Kidney glomerular epithelial cell (primary cell): ENCODE measurements around the gene SIX3.

ENCODE experiments used
- DNase-seq: peaks from one replicate; lab custom pipeline; 2025; lab: John Stamatoyannopoulos, UW

SIX3 gene

DNA sequence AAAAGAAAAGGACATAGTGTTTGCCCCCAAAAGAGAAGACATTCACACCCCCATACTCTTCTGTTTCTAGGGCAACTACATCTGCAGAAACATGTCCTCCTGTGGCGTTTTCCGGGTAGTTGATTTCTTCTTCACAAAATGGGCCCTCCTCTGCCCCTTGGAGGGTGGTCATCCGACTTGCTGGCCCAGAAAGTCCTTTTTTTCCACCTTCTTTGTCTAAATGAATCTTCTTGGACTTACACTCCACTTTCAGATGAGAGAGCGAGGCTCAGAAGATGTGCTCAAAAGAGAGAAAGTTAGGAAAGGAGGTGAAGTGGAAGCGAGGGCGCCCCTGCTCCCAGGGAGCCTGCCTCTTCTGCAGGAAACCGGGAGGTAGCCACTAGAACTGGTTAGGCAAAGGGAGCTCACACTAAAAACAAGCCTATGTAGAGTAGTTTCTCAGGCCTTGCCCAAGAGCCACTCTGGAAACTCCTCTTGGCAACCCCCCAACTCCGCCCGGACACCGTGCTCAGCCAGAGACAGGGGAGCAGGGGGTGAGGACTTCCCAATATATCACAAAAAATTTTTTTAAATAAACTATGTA lies 10.2 kb upstream of the SIX3 start:
- DNase-seq = no peak

DNA sequence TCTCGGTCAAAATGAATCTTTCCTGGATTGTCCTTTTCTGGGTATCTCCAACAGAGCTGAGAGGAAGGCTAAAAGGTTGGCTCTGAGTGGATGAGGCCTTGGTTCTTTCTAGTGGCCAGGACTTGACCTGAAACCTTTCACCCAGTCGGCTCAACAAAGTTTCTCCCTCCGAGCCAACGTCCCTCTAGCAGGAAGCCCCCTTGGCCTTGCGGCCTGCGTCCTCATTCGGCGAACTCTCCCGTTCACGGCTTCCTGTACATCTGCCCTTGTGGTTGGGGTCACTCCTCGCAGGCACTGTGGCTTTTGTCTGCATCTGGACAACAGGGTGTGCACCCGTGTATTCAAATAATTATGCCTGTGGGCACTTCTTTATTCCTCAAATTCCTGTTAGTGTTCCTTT lies 9.4 kb upstream of the SIX3 start:
- no peak for DNase-seq

DNA sequence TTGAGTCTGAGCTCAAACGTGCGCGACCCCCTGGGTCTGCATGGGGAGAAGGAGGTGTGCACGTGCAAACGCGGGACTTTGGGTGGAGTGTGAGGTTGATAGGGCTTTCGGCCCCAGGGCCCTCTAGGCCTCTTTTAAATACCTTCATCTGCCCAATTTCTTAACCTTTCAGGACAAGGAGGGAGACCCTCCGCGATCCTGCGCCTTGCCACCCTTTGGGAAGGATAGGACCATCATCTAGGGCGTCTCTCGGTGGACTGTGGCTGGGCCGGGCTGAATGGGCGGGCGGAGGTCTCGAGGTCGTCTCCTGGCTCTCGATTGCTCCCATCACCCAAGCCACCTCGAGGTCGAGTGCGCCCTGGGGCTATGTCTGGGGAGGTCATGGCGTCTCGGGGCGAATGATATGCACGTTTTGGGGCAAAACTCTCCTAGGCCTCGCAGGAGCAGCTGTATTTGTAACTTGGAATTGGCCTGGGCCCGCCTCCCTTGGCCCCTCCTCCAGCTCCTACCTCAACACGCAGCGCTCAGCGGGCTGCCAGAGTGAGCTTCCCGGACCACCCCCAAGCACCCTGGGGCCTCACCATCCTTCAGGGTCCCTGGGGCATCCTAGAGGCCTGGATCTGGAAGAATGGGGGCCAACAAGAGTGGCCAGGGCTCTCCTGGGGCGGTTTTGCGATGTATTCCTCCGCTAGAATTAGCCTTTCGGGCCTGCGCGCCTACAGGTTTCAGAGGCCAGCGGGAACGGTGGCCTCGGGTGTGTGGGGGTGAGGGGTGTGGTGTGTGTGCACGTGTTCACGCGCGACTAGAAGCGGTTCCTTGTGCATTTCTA lies 8.7 kb upstream of the SIX3 start:
- DNase-seq = no peak

DNA sequence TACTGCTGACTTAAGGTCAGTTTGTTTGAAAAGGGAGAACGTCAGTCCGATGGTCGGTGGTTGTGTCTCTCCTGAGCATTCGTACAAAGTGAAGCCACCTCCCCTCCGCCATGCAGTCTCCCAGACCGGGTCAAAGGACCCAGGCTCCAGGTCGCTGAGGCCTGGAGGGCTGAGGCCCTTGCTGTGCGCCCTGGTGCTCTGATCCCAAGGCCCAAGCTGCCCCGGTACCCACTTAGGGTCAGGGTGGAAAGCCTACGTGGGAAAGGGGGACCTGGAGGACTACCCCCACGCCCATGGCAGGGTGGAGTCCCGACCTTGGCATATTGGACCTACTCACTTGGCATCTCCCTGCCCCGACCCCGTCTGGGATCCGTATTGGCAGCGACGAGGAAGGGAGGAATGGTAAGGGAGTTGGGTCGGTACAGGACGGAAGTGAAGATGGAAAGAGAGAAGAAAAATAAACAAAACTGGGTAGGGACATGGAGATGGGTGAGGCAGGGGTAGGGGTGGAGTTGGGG lies 8.0 kb upstream of the SIX3 start:
- no peak for DNase-seq

DNA sequence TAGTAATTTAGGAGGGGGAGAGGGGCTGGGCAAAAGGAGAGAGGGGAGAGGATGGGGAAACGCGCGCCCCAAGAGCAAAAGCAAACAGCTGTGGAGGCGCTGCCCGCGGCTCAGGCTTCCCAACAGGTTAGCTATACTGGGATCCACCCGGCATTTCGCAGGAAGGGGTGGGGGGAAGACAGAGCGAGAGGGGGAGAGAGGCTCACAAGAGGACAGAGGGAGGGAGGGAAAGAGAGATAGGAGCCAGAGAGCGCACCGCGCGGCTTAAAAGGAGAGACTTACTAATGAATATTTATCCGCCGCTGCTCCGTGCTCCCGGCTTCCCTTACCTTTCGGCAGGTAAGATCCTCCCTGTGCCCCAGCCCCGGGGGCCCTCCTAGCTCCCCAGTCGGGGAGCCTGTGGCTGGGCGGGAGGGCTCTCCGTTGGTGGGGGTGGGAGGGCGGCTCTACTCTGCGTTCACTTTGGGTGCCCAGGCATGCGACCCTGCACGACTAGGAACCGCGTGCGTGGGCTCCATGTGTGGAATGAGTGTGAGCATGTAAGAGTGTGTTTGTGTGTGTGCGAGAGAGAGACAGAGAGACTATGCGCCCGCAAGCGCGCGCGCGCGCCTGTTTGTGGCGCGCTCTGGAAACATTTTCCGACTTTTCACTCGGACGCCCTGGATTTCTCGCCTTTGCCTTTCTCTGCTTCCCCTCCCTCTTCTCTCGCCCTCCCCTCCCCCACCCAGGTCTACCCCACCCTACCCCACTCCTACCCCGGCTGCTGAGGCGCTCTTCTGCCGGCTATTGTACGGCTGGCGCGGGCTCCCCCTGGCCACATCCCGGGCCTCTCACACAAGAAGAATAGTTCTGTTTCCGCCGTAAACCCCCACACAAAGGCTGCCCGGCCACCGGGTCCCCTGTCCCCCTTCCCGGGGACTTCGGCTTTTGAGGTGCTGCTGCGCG lies 7.2 kb upstream of the SIX3 start:
- DNase-seq = no peak

GRCh38 chr2:44934983-44935728 lies 6.3 kb upstream of the SIX3 start:
- DNase-seq = no peak

GRCh38 chr2:44935729-44936098 lies 5.8 kb upstream of the SIX3 start:
- DNase-seq = no peak

DNA sequence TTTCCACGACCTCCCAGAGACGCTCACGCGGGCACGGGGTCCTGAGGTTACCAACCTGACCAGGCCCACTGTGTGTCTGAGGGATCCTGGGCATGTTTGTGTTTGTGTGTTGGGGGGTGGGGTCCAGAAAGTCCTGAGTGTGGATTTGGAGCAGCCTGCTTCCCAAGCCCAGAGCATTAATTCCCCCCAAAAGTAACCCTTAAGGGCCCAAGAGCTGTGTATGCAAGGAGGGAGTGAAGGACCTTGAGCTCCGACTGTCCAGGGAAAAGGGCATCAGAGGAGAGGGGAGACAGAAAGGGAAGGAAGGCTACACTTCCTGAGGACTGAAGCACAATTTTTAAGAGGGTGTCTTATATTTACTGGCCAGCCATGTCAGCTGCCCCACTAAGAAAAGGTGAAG lies 5.2 kb upstream of the SIX3 start:
- no peak for DNase-seq

DNA sequence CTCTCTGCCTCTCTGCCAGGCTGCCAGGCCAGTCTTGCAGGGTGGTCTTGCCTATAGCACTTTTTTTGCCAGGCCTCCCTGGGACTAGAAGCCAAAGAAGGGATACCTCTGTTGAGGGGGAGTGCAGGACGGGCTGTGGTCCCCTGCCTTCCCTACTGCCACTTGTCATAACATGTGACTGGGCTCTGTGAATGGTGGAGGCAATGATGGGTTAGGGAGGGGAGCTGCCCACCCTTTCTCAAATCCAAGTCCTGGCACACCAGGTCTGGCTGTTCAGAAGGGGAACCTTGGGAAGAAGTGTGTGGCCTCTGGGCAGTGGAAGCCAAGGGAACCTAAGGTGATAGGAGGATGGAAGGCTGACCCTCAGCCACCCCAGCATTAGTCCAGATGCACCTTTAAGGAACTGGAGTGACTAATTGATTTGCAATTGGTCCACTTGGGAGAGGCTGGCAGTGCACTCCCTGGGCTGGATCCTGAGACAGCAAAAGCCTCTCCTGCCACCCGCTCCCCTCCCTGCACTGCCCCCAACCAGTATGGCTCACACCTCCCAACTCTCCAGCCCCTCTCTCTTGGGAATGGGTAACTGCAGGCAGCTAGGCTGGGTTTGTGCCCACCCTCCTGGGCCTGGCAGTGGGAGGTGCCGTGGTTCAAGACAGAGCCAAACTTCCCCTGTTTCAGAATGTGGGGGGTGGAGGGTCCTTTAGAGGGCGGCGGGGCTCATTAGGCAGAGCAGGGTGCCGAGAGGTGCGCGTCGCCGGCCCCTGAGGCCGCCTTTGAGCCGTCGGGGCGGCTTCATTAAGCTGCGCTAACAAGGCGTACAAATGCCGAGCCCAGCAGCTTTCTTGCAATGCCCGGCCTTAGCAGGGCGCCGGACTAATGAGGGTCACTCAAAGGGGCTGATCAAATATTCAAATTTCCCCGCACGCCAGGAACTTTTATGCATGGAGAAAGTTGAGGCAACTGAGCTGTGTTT lies 4.5 kb upstream of the SIX3 start:
- DNase-seq = no peak

GRCh38 chr2:44937688-44938240 lies 3.7 kb upstream of the SIX3 start:
- DNase-seq = no peak

DNA sequence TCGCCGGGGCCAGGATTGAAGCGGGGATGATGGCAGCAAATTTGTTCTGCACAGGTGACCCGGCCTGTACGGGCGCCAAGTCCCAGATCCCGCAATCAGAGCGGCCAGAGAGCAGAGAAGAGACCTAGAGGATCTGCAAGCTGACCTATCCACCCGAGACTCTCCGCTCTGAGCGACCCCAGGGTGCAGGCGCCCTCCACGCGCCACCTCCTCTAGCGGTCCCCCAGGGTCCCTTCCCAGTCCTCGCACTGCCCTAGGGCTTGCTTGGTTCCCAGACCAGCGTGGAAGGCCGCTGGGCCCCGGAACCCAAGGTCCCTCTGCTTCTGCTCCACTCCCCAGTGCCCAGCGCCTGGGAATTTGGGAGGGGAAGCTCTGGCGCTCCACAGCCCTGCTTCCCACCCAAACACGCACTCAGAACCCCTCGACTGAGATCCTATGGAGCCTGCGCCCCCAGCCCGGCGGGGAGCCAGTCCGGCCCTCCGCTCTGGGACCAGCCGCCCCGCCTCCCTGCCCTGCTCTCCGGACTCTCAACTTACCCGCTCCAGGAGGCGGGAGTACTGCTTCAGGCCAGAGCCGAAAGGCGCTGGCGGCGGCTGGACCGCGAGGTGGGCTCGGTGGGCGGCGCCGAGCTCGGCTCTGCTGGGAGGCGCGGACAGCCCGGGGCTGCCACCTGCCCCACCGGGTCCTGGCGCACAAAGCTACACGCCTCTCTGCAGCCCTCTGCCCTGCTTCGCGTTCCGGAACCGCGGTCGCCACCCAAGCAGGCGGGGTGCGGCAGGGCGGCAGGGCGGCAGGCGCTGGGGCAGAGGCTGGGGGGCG lies 3.0 kb upstream of the SIX3 start:
- no peak for DNase-seq

DNA sequence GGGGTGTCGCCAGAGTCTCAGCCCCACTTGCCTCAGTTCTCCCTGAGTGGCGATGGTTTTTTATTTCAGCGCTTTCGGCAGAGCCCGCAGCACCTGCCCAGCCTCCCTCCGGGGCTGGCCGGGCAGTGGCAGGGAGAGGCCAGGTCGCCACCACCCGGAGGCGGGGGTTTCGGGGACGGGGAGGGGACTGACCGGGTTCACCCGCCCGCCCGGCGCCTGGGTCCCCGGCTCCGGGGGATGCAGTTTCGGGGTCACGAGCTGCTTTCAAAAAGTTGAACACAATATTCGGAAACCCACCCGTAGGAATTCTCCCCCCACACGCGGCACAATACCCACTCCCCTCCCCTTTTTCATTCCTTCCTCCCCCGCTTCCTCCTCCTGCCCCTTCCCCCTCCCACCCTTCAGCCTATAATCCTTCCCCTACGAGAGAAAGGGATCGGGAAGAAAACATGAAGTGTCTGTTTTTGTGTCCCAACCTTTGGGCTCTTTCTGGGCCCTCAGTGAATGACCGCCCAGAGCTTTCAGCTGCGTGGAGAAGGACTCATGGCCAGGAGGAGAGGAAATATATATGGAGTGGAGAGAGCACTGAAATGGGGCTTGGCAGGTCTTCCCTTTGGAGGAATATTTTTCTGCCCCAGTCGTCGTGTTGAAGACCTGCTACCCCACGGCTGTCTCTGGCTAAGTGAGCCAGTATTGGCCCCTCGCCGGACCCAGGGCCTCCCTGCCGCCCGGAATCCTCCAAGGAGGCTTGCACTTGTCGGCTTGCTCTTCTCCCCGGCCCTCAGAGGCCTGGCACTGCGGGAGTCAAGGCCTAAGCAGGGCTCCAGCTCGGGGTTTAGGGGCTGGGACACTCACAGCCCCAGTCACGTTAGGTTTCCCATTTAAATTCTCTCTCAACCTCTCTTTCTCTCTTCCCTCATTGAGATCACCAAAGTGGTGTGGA lies 2.1 kb upstream of the SIX3 start:
- no peak for DNase-seq

DNA sequence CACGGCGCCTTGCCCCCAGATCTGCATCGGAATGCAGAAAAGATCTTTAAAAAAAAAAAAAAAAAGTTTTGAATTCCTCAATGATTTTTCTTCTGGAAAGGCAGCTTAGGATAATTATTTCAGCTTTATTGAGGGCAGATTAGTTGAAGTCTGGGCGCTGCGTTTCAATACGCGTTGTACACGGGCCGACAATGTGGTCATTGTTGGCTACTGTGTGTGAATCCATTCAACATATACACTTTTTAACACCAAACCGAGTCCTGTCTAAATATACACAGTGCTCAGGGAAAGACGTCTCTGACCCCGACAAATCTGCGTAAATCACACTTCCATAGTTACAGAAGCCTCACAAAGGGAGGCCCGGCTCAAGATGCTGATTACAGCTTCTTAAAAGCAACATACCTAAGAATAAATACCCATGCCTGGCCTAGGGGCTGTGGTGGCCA lies 1.4 kb upstream of the SIX3 start:
- no peak for DNase-seq

DNA sequence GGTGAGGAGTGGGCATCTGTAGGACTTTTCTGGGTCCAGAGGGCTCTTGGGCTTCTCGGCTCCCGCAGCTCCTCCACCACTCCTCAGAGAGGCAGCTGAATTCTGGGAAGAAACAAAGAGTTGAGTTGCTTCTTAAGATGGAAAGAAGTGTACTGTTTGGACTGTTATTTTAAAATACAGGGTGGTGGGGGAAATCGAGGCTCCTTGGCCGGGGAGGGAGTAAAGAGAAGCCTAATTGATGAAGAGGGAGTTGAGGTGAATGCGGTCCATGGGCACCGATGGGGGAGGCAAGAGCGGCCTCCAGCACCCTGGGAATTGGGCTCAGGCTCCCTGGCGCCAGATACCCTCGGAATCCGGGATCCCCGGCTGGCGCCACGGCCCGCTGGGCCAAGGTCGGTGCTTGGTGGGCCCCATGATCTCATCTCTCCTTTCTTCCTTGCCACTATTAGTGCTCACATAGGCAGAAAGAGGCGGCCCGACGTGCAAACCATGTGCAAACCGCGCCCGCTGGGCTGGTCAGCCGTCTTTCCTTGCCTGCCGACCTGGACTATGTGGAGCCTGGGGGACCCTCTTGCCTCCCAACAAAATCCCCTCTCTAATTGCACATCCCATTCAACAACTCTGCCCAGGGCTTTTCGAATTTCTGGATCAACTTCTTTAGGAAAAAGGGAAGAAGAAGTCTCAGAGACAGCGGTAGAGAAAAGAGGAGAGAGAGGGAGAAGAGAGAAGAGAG lies 604 bp upstream of the SIX3 start:
- DNase-seq = no peak

GRCh38 chr2:44942304-44943030 lies 965 bp downstream of the SIX3 start:
- DNase-seq = no peak

DNA sequence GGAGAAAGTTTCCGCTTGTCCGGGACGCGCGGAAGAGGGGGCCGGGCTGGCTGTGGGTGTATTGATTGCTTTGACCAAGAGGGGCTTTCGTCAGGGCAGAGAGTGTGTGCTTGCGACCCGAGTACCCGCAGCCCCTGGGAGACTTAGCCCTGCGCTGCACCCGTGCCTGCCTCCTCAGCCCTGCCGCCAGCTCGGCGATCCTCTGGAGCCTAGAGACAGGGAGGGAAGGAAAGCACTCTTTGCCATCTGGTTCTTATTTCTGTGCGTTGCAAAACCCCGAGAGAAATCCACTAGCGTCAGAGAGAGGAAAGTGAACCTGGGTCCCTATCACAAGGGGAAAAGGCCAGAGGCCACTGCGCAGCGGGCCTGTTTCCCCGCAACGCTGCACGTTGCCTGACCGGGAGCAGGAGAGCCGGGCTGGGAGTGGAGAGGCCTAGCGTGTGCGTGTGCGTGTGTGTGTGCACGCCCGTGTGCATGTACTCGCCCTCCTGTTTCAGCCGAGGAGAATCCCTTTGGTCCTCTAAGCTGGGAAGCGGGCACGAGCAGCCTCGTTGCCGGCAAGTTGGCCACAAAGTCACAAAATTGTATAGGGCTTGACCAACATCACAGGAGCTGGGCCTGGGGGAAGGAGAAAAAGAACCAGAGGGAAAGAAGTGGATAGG lies 1.7 kb downstream of the SIX3 start:
- no peak for DNase-seq
